GM12865 (cell line): ENCODE measurements around the gene GLI3.

Source experiments
- DNase-seq: peaks from one replicate; pipeline ENCODE4 v3.0.0; 2010; ENCODE audit warnings: low read depth
- H3K4me3 ChIP-seq: 2 replicates; pipeline ENCODE4 v1.5.1; 2011; ENCODE audit warnings: mild to moderate bottlenecking, low read depth, low read length, control low read depth
- TF ChIP-seq, protein P1 (sequence below): IDR thresholded peaks from 2 replicates; pipeline ENCODE4 v1.5.1; 2011; ENCODE audit warnings: low read length, control low read depth, low read depth, inconsistent platforms; ENCODE audit not compliant: insufficient read depth; ENCODE audit errors: missing control alignments

The GLI3 gene

DNA sequence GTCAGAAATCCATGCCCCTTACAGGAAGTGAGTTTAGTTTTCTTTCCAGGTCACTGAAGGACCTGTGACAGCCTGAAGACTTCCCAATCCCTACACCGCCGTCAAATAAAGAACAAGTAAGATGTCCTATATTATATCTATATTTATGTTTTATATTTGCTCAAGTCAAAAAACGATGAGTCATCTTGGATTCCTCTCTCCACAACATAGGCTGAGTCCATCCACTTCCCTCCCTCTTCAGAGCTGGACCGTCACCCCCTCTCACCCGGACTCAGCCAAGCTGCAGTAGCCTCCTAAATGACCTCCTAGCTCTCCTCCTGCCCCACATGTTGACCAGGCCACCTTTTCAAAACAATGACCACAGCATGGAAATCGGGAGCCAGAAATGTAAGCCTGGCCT, 53.5 kb downstream of the GLI3 start:
- TF ChIP-seq, protein P1, sequence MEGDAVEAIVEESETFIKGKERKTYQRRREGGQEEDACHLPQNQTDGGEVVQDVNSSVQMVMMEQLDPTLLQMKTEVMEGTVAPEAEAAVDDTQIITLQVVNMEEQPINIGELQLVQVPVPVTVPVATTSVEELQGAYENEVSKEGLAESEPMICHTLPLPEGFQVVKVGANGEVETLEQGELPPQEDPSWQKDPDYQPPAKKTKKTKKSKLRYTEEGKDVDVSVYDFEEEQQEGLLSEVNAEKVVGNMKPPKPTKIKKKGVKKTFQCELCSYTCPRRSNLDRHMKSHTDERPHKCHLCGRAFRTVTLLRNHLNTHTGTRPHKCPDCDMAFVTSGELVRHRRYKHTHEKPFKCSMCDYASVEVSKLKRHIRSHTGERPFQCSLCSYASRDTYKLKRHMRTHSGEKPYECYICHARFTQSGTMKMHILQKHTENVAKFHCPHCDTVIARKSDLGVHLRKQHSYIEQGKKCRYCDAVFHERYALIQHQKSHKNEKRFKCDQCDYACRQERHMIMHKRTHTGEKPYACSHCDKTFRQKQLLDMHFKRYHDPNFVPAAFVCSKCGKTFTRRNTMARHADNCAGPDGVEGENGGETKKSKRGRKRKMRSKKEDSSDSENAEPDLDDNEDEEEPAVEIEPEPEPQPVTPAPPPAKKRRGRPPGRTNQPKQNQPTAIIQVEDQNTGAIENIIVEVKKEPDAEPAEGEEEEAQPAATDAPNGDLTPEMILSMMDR = no peak
- no peak for DNase-seq
- no peak overlapping the region for H3K4me3 ChIP-seq

DNA sequence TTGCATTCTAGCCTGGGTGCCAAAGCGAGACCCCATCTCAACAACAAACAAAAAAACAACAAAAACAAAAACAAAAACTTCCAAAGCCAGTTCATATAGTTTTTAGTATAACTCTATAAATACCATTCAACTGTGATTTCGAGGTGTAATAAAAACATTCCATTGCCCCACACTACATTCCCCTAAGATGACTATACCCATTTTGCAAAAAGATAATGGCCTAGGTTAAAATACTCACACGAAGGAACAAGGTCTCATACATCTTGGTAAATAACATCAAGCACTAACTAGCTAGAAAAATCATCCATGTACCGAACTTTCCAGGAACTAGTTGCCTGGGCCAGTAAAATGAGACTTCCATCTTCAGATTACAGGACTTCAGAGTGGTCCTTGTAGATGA, 55.4 kb downstream of the GLI3 start:
- no peak overlapping the region for H3K4me3 ChIP-seq
- DNase-seq = no peak
- TF ChIP-seq, protein P1 = no peak

DNA sequence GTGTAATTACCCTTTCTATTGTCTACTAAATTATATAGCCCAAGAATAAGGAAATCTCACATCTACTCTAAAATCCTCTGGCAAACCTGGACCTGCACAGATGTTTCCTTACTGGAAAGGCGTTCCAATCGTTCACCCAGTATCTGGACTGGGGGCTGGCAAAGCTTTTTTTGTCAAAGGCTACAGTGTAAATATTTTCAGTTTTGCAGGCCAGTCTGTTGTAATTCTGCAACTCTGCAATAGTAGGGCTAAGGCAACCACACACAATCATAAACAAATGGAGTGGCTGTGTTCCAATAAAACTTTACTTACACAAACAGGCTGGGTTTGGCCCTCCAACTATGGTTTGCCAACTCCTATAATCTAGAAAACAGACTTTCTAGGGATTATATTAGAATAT, 56.2 kb downstream of the GLI3 start:
- TF ChIP-seq, protein P1 = no peak
- H3K4me3 ChIP-seq = no peak overlapping the region
- DNase-seq = no peak

DNA sequence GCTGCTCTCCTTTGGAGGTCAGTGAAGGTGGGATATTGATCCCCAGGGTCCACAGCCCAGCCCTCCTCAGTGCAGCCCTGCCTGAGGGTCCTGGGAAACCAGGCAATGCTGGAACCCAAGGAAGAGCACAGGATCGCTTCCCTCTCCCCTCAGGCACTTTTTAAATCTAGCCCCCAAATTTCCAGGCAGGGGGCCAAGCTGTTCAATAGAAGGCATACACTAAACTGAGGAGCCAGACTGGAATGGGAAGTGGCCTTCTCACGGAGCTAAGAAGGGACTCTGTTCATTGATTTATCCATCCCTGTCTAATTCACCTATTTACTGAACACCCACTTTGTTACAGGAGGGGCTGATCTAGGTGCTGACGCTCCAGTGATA, 60.3 kb downstream of the GLI3 start:
- H3K4me3 ChIP-seq = no peak overlapping the region
- TF ChIP-seq, protein P1 = no peak
- DNase-seq = no peak

DNA sequence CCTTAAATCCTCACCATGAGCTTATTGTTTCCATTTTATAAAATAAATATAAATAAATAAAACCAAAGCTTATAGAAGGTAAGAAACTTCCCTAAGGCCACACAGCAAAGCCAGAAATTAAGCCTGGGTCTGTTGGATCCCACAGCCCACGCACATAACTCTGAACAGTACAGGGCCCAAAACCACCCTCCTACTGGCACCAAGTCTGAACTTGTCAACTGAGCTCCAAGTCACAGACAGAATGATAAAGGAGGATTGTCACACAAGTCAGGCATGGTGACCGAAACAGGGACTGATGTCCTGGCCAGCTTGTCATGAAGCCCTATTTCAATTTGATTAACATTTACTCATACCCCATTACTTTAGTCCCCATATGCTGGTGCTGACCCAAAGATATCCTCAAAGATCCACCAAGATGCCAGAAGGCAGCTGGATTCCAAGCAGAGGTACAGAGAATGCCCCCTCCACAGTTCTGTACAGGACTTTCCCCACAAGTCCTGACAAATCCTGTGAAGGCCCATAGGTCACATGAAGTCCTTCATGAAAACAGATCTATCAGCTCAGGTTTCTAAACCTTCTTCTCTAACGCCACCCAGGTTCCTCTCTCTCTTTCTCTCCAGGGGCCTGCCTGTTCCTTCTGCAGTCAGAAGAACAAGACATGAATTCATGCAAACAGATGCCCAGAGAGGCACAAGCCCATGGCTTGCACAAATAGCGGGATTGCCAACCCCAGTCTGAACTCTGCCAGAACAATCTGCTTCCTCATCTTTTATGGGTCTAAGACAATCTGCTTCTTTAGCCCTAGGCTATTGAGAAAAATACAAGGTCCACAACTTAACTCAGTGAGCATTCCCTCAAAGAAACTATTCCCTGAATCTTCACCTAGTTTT, 60.9 kb downstream of the GLI3 start:
- DNase-seq = no peak
- TF ChIP-seq, protein P1 = no peak
- no peak overlapping the region for H3K4me3 ChIP-seq

DNA sequence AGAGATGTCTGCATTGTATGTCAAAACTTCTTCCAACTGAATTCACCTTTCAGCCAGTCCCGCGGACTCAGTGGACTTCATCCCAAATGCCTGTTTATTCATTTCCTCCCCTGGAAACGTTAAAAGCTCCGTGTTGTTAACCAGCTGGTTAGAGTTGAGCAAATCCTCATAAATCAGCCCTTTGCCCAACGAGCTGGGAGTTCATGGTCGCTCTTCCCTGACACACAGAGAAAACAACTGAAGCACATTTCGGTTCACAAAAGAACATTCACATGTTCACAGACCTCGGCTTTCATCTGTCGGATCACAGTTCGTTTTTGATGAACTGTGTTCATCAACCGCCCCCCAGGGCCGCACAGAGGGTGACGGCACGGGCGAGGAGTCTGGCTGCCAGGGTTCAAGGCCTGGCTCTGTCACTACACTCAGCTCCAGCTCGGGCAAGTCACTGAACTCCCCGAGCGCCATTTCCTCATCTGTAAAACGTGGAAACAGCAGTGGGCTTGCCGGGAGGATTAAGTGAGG, 62.6 kb downstream of the GLI3 start:
- TF ChIP-seq, protein P1 = no peak
- no peak for DNase-seq
- no peak overlapping the region for H3K4me3 ChIP-seq
